Measurements from ENCODE around the gene ITPK1. TPM values are rescaled to one million over a fixed set of nuclear protein-coding genes. Genes with fewer than 3 reads are reported as not detected.

Gene ITPK1
- polyA plus RNA-seq, 4 donors: 98.8 to 153 (median 138) TPM

- peaks cover 0 to 76% (median 11%) of the 10 kb centered on the region in 3 donors for H3K36me3 ChIP-seq (ENCODE audit: control insufficient read depth in 3 of 3, insufficient read depth in 2 of 3, low read depth in 1 of 3, low read length in 3 of 3)
- peak overlapping the region in 1 of 3 donors; percentile 51 for H3K27ac ChIP-seq (ENCODE audit: low read depth in 1 of 3, low read length in 2 of 3)
- peaks cover 0 to 44% (median 4%) of the 10 kb centered on the region in 3 donors for H3K4me1 ChIP-seq (ENCODE audit: control insufficient read depth in 3 of 3, insufficient read depth in 2 of 3, low read depth in 1 of 3, low read length in 2 of 3)
- 88 to 98% (median 93%) methylated on average over 5 of the region's 5 CpGs for WGBS, 3 donors
- FAIRE-seq: no peak
- DNase-seq: no peak
- H3K9me3 ChIP-seq (ENCODE audit: control insufficient read depth in 2 of 2, insufficient read depth in 1 of 2, low read depth in 1 of 2, low read length in 1 of 2): peaks cover 0 to 17% of the 10 kb centered on the region in 2 donors
- no peak overlapping the region for H3K4me3 ChIP-seq (ENCODE audit: low read depth in 1 of 3, low read length in 3 of 3)
- H3K27me3 ChIP-seq (ENCODE audit: control insufficient read depth in 3 of 3, insufficient read depth in 3 of 3, low read length in 3 of 3): no peaks in the 10 kb centered on the region
These were observed 128.6 kb downstream of the ITPK1 start for GRCh38 chr14:92987148-92987570.

GRCh38 chr14:92986254-92987147 is 129.2 kb downstream of the ITPK1 start:
- Histone ChIP-seq H3K4me1 (ENCODE audit: control insufficient read depth in 3 of 3, insufficient read depth in 2 of 3, low read depth in 1 of 3, low read length in 2 of 3) (peaks cover 0 to 43% (median 4%) of the 10 kb centered on the region in 3 donors), H3K9me3 (ENCODE audit: control insufficient read depth in 2 of 2, insufficient read depth in 1 of 2, low read depth in 1 of 2, low read length in 1 of 2) (peaks cover 0 to 18% of the 10 kb centered on the region in 2 donors), H3K27ac (ENCODE audit: low read depth in 1 of 3, low read length in 2 of 3) (peak overlapping the region in 2 of 3 donors; percentile 7 to 51), H3K27me3 (ENCODE audit: control insufficient read depth in 3 of 3, insufficient read depth in 3 of 3, low read length in 3 of 3) (no peaks in the 10 kb centered on the region), H3K4me3 (ENCODE audit: low read depth in 1 of 3, low read length in 3 of 3) (no peak overlapping the region), H3K36me3 (ENCODE audit: control insufficient read depth in 3 of 3, insufficient read depth in 2 of 3, low read depth in 1 of 3, low read length in 3 of 3) (peaks cover 0 to 76% (median 11%) of the 10 kb centered on the region in 3 donors)
- DNase-seq: peak in 1 of 2 donors; percentile 44
- no peak for FAIRE-seq
- whole genome bisulfite sequencing, 3 donors: 71 to 82% (median 79%) methylated on average over 6 of the region's 6 CpGs

- no peak for FAIRE-seq
- peak overlapping the region in 2 of 3 donors; percentile 34 to 51 for H3K27ac ChIP-seq (ENCODE audit: low read depth in 1 of 3, low read length in 2 of 3)
These were observed 130.2 kb downstream of the ITPK1 start for GRCh38 chr14:92985521-92985920.

GRCh38 chr14:92984896-92985295 is 130.8 kb downstream of the ITPK1 start:
- no peaks in the 10 kb centered on the region for H3K27me3 ChIP-seq (ENCODE audit: control insufficient read depth in 3 of 3, insufficient read depth in 3 of 3, low read length in 3 of 3)
- WGBS, 3 donors: 37 to 73% (median 48%) methylated on average over 4 of the region's 4 CpGs
- H3K9me3 ChIP-seq (ENCODE audit: control insufficient read depth in 2 of 2, insufficient read depth in 1 of 2, low read depth in 1 of 2, low read length in 1 of 2): peaks cover 0 to 22% of the 10 kb centered on the region in 2 donors
- peak overlapping the region in 2 of 3 donors; percentile 42 to 51 for H3K27ac ChIP-seq (ENCODE audit: low read depth in 1 of 3, low read length in 2 of 3)
- FAIRE-seq: no peak
- peaks cover 0 to 75% (median 10%) of the 10 kb centered on the region in 3 donors for H3K36me3 ChIP-seq (ENCODE audit: control insufficient read depth in 3 of 3, insufficient read depth in 2 of 3, low read depth in 1 of 3, low read length in 3 of 3)
- H3K4me3 ChIP-seq (ENCODE audit: low read depth in 1 of 3, low read length in 3 of 3): no peak overlapping the region
- peaks cover 0 to 30% (median 4%) of the 10 kb centered on the region in 3 donors for H3K4me1 ChIP-seq (ENCODE audit: control insufficient read depth in 3 of 3, insufficient read depth in 2 of 3, low read depth in 1 of 3, low read length in 2 of 3)
- peak; percentile 78 to 86 for DNase-seq

More at GRCh38 chr14:92985521-92985920, 130.2 kb downstream of the ITPK1 start:
- DNase-seq: no peak
- H3K9me3 ChIP-seq (ENCODE audit: control insufficient read depth in 2 of 2, insufficient read depth in 1 of 2, low read depth in 1 of 2, low read length in 1 of 2): peaks cover 0 to 23% of the 10 kb centered on the region in 2 donors
- H3K27me3 ChIP-seq (ENCODE audit: control insufficient read depth in 3 of 3, insufficient read depth in 3 of 3, low read length in 3 of 3): no peaks in the 10 kb centered on the region
- H3K4me3 ChIP-seq (ENCODE audit: low read depth in 1 of 3, low read length in 3 of 3): no peak overlapping the region
- H3K36me3 ChIP-seq (ENCODE audit: control insufficient read depth in 3 of 3, insufficient read depth in 2 of 3, low read depth in 1 of 3, low read length in 3 of 3): peaks cover 0 to 75% (median 12%) of the 10 kb centered on the region in 3 donors
- 88 to 95% (median 95%) methylated on average over 4 of the region's 4 CpGs for WGBS, 3 donors
- peaks cover 0 to 34% (median 4%) of the 10 kb centered on the region in 3 donors for H3K4me1 ChIP-seq (ENCODE audit: control insufficient read depth in 3 of 3, insufficient read depth in 2 of 3, low read depth in 1 of 3, low read length in 2 of 3)

- H3K4me1 ChIP-seq (ENCODE audit: control insufficient read depth in 3 of 3, insufficient read depth in 2 of 3, low read depth in 1 of 3, low read length in 2 of 3): peaks cover 0 to 30% (median 4%) of the 10 kb centered on the region in 3 donors
- 84 to 88% (median 86%) methylated on average over 5 of the region's 5 CpGs for WGBS, 3 donors
- H3K4me3 ChIP-seq (ENCODE audit: low read depth in 1 of 3, low read length in 3 of 3): no peak overlapping the region
- DNase-seq: no peak
- H3K36me3 ChIP-seq (ENCODE audit: control insufficient read depth in 3 of 3, insufficient read depth in 2 of 3, low read depth in 1 of 3, low read length in 3 of 3): peaks cover 0 to 74% (median 8%) of the 10 kb centered on the region in 3 donors
- no peak for FAIRE-seq
- H3K27me3 ChIP-seq (ENCODE audit: control insufficient read depth in 3 of 3, insufficient read depth in 3 of 3, low read length in 3 of 3): no peaks in the 10 kb centered on the region
- peak overlapping the region; percentile 17 to 51 (median 42) for H3K27ac ChIP-seq (ENCODE audit: low read depth in 1 of 3, low read length in 2 of 3)
- H3K9me3 ChIP-seq (ENCODE audit: control insufficient read depth in 2 of 2, insufficient read depth in 1 of 2, low read depth in 1 of 2, low read length in 1 of 2): peaks cover 0 to 24% of the 10 kb centered on the region in 2 donors
These were observed 131.5 kb downstream of the ITPK1 start for GRCh38 chr14:92984082-92984788.

- 89 to 94% (median 91%) methylated on average over 8 of the region's 8 CpGs for WGBS, 3 donors
- FAIRE-seq (no peak), DNase-seq (no peak)
- H3K4me1 ChIP-seq (ENCODE audit: control insufficient read depth in 3 of 3, insufficient read depth in 2 of 3, low read depth in 1 of 3, low read length in 2 of 3): peaks cover 0 to 30% (median 4%) of the 10 kb centered on the region in 3 donors
- peaks cover 0 to 70% (median 8%) of the 10 kb centered on the region in 3 donors for H3K36me3 ChIP-seq (ENCODE audit: control insufficient read depth in 3 of 3, insufficient read depth in 2 of 3, low read depth in 1 of 3, low read length in 3 of 3)
- H3K4me3 ChIP-seq (ENCODE audit: low read depth in 1 of 3, low read length in 3 of 3): no peak overlapping the region
- H3K27me3 ChIP-seq (ENCODE audit: control insufficient read depth in 3 of 3, insufficient read depth in 3 of 3, low read length in 3 of 3): no peaks in the 10 kb centered on the region
- H3K27ac ChIP-seq (ENCODE audit: low read depth in 1 of 3, low read length in 2 of 3): no peak overlapping the region
- H3K9me3 ChIP-seq (ENCODE audit: control insufficient read depth in 2 of 2, insufficient read depth in 1 of 2, low read depth in 1 of 2, low read length in 1 of 2): peaks cover 0 to 35% of the 10 kb centered on the region in 2 donors
These were observed 132.8 kb downstream of the ITPK1 start for GRCh38 chr14:92982956-92983355.

- no peak for DNase-seq
- Histone ChIP-seq H3K27ac (ENCODE audit: low read depth in 1 of 3, low read length in 2 of 3) (no peak overlapping the region), H3K36me3 (ENCODE audit: control insufficient read depth in 3 of 3, insufficient read depth in 2 of 3, low read depth in 1 of 3, low read length in 3 of 3) (peaks cover 0 to 66% (median 9%) of the 10 kb centered on the region in 3 donors), H3K4me1 (ENCODE audit: control insufficient read depth in 3 of 3, insufficient read depth in 2 of 3, low read depth in 1 of 3, low read length in 2 of 3) (peaks cover 0 to 25% (median 4%) of the 10 kb centered on the region in 3 donors), H3K27me3 (ENCODE audit: control insufficient read depth in 3 of 3, insufficient read depth in 3 of 3, low read length in 3 of 3) (no peaks in the 10 kb centered on the region), H3K4me3 (ENCODE audit: low read depth in 1 of 3, low read length in 3 of 3) (no peak overlapping the region), H3K9me3 (ENCODE audit: control insufficient read depth in 2 of 2, insufficient read depth in 1 of 2, low read depth in 1 of 2, low read length in 1 of 2) (peaks cover 0 to 47% of the 10 kb centered on the region in 2 donors)
- 95 to 98% (median 97%) methylated on average over 8 of the region's 8 CpGs for WGBS, 3 donors
- FAIRE-seq: no peak
These were observed 134.0 kb downstream of the ITPK1 start for GRCh38 chr14:92981726-92982125.

- FAIRE-seq: no peak
- WGBS, 3 donors: 93 to 100% (median 99%) methylated on average over 4 of the region's 4 CpGs
- H3K36me3 ChIP-seq (ENCODE audit: control insufficient read depth in 3 of 3, insufficient read depth in 2 of 3, low read depth in 1 of 3, low read length in 3 of 3): peaks cover 0 to 66% (median 9%) of the 10 kb centered on the region in 3 donors
These were observed 134.9 kb downstream of the ITPK1 start for GRCh38 chr14:92980866-92981265.

More at GRCh38 chr14:92980866-92981265, 134.9 kb downstream of the ITPK1 start:
- Histone ChIP-seq H3K9me3 (ENCODE audit: control insufficient read depth in 2 of 2, insufficient read depth in 1 of 2, low read depth in 1 of 2, low read length in 1 of 2) (peaks cover 0 to 55% of the 10 kb centered on the region in 2 donors), H3K27ac (ENCODE audit: low read depth in 1 of 3, low read length in 2 of 3) (no peak overlapping the region), H3K4me1 (ENCODE audit: control insufficient read depth in 3 of 3, insufficient read depth in 2 of 3, low read depth in 1 of 3, low read length in 2 of 3) (peaks cover 0 to 17% (median 4%) of the 10 kb centered on the region in 3 donors), H3K4me3 (ENCODE audit: low read depth in 1 of 3, low read length in 3 of 3) (no peak overlapping the region), H3K27me3 (ENCODE audit: control insufficient read depth in 3 of 3, insufficient read depth in 3 of 3, low read length in 3 of 3) (no peaks in the 10 kb centered on the region)
- DNase-seq: no peak

Data from small intestine (tissue), 7 donors.